CD14-positive monocyte (primary cell): ENCODE results near the gene SEMA7A. TPM values are rescaled to one million over a fixed set of nuclear protein-coding genes. Genes with fewer than 3 reads are reported as not detected.

Experiments used
- DNase-seq, 3 donors: peaks; one replicate each; pipeline ENCODE4 v3.0.0-alpha.2; 2011 to 2022
- H2AFZ ChIP-seq: 2 replicates; pipeline ENCODE4 v1.6.0; 2012; ENCODE audit warnings: mild to moderate bottlenecking, low read depth, low read length, inconsistent platforms; ENCODE audit not compliant: insufficient read depth, poor library complexity, severe bottlenecking
- H3K27ac ChIP-seq, 2 donors: 1 replicate in 1 of 2; 2 replicates in 1 of 2; pipeline ENCODE4 v1.5.1; 2012 to 2013; ENCODE audit warnings: low read length in 2 of 2, control low read depth in 1 of 2, inconsistent platforms in 1 of 2, low read depth in 1 of 2, mild to moderate bottlenecking in 1 of 2
- H3K27me3 ChIP-seq, 2 donors: one replicate each; pipeline versions ENCODE4 v1.6.0 to v1.6.1; 2011 to 2013; ENCODE audit warnings: low read length in 2 of 2; ENCODE audit not compliant: control insufficient read depth in 2 of 2, insufficient read depth in 2 of 2
- H3K36me3 ChIP-seq, 2 donors: replicated peaks in 1 of 2; 1 replicate in 1 of 2; 2 replicates in 1 of 2; pipeline versions ENCODE4 v1.5.1 to v1.6.1; 2012 to 2013; ENCODE audit warnings: low read length in 2 of 2, control low read depth in 1 of 2, inconsistent platforms in 1 of 2, mild to moderate bottlenecking in 1 of 2; ENCODE audit not compliant: insufficient read depth in 2 of 2, control insufficient read depth in 1 of 2
- H3K4me1 ChIP-seq, 2 donors: 1 replicate in 1 of 2; 2 replicates in 1 of 2; pipeline versions ENCODE4 v1.5.1 to v1.6.1; 2012 to 2013; ENCODE audit warnings: low read length in 2 of 2, control low read depth in 1 of 2, inconsistent platforms in 1 of 2, mild to moderate bottlenecking in 1 of 2, moderate library complexity in 1 of 2; ENCODE audit not compliant: insufficient read depth in 2 of 2, control insufficient read depth in 1 of 2
- H3K4me2 ChIP-seq: replicated peaks from 2 replicates; pipeline ENCODE3; 2012; ENCODE audit warnings: low read length, moderate library complexity, mild to moderate bottlenecking; ENCODE audit not compliant: poor library complexity, severe bottlenecking; ENCODE audit errors: extremely low read depth
- H3K4me3 ChIP-seq, 3 experiments: fragments of 200-600 bp in 1 of 3; sonication (generic) in 1 of 3; replicated peaks in 1 of 3; 1 replicate in 2 of 3; 2 replicates in 1 of 3; pipeline ENCODE4 v1.5.1; 2011 to 2013; ENCODE audit warnings: low read length in 3 of 3, mild to moderate bottlenecking in 3 of 3, control low read depth in 2 of 3, low read depth in 2 of 3, inconsistent platforms in 1 of 3, moderate library complexity in 1 of 3
- H3K79me2 ChIP-seq: 2 replicates; pipeline ENCODE4 v1.6.0; 2012; ENCODE audit warnings: mild to moderate bottlenecking, control low read depth, inconsistent platforms, low read length, moderate library complexity; ENCODE audit not compliant: insufficient read depth
- H3K9ac ChIP-seq: 2 replicates; pipeline ENCODE4 v1.6.0; 2017; ENCODE audit warnings: low read length, mild to moderate bottlenecking; ENCODE audit not compliant: insufficient read depth, poor library complexity, severe bottlenecking
- H3K9me3 ChIP-seq, 2 donors: replicated peaks in 1 of 2; 1 replicate in 1 of 2; 2 replicates in 1 of 2; pipeline versions ENCODE4 v1.5.1 to v1.6.1; 2012 to 2013; ENCODE audit warnings: low read length in 2 of 2, control low read depth in 1 of 2; ENCODE audit not compliant: control insufficient read depth in 1 of 2, insufficient read depth in 1 of 2
- H4K20me1 ChIP-seq: 2 replicates; pipeline ENCODE4 v1.6.0; 2012; ENCODE audit warnings: mild to moderate bottlenecking, low read length, control low read depth, moderate library complexity; ENCODE audit not compliant: insufficient read depth
- H3K27ac Mint-ChIP-seq, 7 donors: one replicate each; pipeline ENCODE4 v1.8.0; 2020; ENCODE audit warnings: mild to moderate bottlenecking in 7 of 7, mixed read lengths in 7 of 7, moderate library complexity in 6 of 7, inconsistent platforms in 2 of 7
- H3K27me3 Mint-ChIP-seq, 3 donors: one replicate each; pipeline ENCODE4 v1.8.0; 2021 to 2022; ENCODE audit warnings: low read depth in 3 of 3, mild to moderate bottlenecking in 3 of 3, mixed read lengths in 3 of 3, moderate library complexity in 3 of 3, inconsistent platforms in 1 of 3
- H3K36me3 Mint-ChIP-seq, 2 donors: one replicate each; pipeline ENCODE4 v1.8.0; 2020; ENCODE audit warnings: mixed read lengths in 2 of 2, inconsistent platforms in 1 of 2, mild to moderate bottlenecking in 1 of 2
- H3K4me1 Mint-ChIP-seq: one replicate; pipeline ENCODE4 v1.8.0; 2020; ENCODE audit warnings: mild to moderate bottlenecking, mixed read lengths
- H3K4me3 Mint-ChIP-seq, 2 donors: one replicate each; pipeline ENCODE4 v1.8.0; 2020; ENCODE audit warnings: mild to moderate bottlenecking in 2 of 2, mixed read lengths in 2 of 2, moderate library complexity in 1 of 2
- H3K9me3 Mint-ChIP-seq, 7 donors: one replicate each; pipeline ENCODE4 v1.8.0; 2020 to 2022; ENCODE audit warnings: mixed read lengths in 7 of 7, mild to moderate bottlenecking in 6 of 7, moderate library complexity in 6 of 7, inconsistent platforms in 2 of 7
- CTCF ChIP-seq: fragments of 200-600 bp; IDR thresholded peaks from one replicate; pipeline ENCODE4 v1.8.0; 2022; ENCODE audit warnings: antibody characterized with exemption, mild to moderate bottlenecking
- WGBS: methylation state at CpG from one replicate; pipeline ENCODE4 v1.1.5; 2013; ENCODE audit warnings: missing lambda C conversion rate; ENCODE audit not compliant: insufficient coverage; 5-methylcytosine and 5-hydroxymethylcytosine counted together
- intact Hi-C, 2 donors: fragments of 100-400 bp; cut with micrococcal nuclease; formaldehyde crosslinking; loops; one replicate each; pipeline versions ENCODE4 v1.15.0 to v1.15.1; 2023
- polyA plus RNA-seq, 3 donors: library from polyadenylated mRNA; depleted of rRNA in 1 of 3; unstranded in 2 of 3; stranded (reverse) in 1 of 3; fragments of 300-500 nt in 2 of 3; fragments of >200 nt in 1 of 3; fragmentation: Illumina TruSeq in 2 of 3; gene quantifications; 1 replicate in 2 of 3; 2 replicates in 1 of 3; pipeline ENCODE4 v1.2.3, GENCODE V29; 2012 to 2021

The SEMA7A gene
- polyA plus RNA-seq, 3 donors: 0.04 to 4.8 (median 0.15) TPM

DNA sequence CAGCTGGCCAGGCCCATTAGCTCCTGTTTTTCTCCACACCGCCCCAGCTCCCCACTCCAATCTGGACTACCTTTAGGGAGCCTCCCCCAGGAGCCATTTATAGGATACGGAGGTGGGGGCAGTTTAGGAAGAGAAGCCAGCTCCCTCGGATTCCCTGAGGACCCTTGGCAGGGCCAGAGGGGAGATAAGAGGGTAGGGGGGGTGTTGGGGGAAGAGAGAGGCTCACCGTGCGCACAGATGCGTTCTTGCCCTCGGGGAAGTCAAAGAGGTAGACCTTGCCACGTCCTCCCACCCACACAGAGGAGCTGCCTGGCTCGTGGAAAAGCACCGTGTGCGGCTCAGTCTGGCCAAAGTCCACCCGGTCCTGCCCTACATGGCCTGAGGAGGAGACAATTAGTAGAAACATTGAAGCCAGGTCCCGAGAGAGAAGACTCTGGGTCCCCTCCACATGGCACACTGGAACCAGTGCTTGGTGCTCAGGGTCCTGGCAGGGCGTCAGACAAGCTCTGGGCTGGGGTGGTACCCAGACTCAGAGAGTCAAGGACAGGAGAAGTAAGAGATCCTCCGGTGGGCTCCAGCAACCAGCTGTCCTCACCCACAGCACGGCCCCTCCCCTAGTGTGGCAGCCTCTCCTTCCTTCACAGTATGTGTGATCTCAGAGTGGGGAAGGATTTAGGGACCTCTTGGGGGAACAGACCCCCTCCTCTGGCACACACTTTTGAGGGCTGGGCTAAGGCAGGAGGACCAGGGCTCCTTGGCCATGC lies 15.0 kb downstream of the SEMA7A start:
- intact Hi-C loops: no loop called here
- Histone ChIP-seq H3K4me1 (peaks cover 10 to 11% of the 10 kb centered on the region in 2 donors), H3K9me3 (no peaks in the 10 kb centered on the region), H3K36me3 (no peaks in the 10 kb centered on the region), H4K20me1 (no peaks in the 10 kb centered on the region), H3K79me2 (no peaks in the 10 kb centered on the region), H3K9ac (no peak overlapping the region), H3K4me3 (no peak overlapping the region), H2AFZ (no peak overlapping the region), H3K27ac (no peak overlapping the region), H3K27me3 (no peaks in the 10 kb centered on the region), H3K4me2 (no peak overlapping the region)
- 94% methylated on average over 5 of the region's 16 CpGs for WGBS
- Mint-ChIP-seq H3K36me3 (peaks cover 0 to 7% of the 10 kb centered on the region in 2 donors), H3K9me3 (peaks cover 0 to 2% (median 0%) of the 10 kb centered on the region in 7 donors), H3K4me3 (peak overlapping the region in 1 of 2 donors; percentile 41), H3K27ac (no peak overlapping the region), H3K27me3 (peaks cover 0 to 2% (median under 1%) of the 10 kb centered on the region in 3 donors), H3K4me1 (peaks cover 22% of the 10 kb centered on the region)
- DNase-seq: no peak
- TF ChIP-seq CTCF: no peak

DNA sequence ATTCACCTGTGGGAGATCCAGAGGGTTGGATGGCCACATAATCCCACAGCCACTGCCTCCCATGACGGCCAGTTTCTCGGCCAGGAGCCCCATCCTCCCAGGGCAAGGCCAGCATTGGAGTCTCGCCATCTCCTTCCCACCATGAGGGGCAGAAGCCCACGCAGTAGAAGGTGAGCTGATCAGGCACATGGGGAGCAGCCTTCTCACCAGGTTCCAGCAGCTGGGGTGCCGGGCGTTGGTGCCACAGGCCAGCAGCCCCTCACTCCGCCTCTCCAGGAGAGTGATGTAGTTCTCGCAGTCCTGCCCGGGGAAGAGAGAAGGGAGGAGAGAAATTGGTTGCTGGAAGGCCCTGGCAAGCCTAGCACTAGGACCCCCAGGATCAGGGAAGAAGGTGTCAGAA lies 16.1 kb downstream of the SEMA7A start:
- DNase-seq: no peak
- H3K4me1 Mint-ChIP-seq: peaks cover 20% of the 10 kb centered on the region
- H3K4me1 ChIP-seq: peaks cover 10 to 11% of the 10 kb centered on the region in 2 donors

More for the DNA sequence above, 16.1 kb downstream of the SEMA7A start:
- Histone ChIP-seq H3K27ac (no peak overlapping the region), H3K4me2 (no peak overlapping the region), H2AFZ (no peak overlapping the region), H3K9me3 (no peaks in the 10 kb centered on the region), H3K79me2 (no peaks in the 10 kb centered on the region), H3K27me3 (no peaks in the 10 kb centered on the region), H4K20me1 (no peaks in the 10 kb centered on the region), H3K9ac (no peak overlapping the region), H3K36me3 (no peaks in the 10 kb centered on the region), H3K4me3 (no peak overlapping the region)
- Mint-ChIP-seq H3K27ac (no peak overlapping the region), H3K9me3 (peaks cover 0 to under 1% (median 0%) of the 10 kb centered on the region in 7 donors), H3K4me3 (no peak overlapping the region), H3K27me3 (peaks cover 0 to 2% (median 2%) of the 10 kb centered on the region in 3 donors), H3K36me3 (peaks cover 0 to 7% of the 10 kb centered on the region in 2 donors)
- intact Hi-C loops: no loop called here
- 97% methylated on average over 5 of the region's 9 CpGs for WGBS
- no peak for TF ChIP-seq CTCF
